Breast epithelium (tissue), 3 donors: ENCODE results near the gene AGPAT2.

ENCODE experiments used
- POLR2A ChIP-seq: fragments of 450-650 bp; IDR thresholded peaks from one replicate; pipeline ENCODE4 v1.6.1; 2016; ENCODE audit warnings: antibody characterized with exemption, mild to moderate bottlenecking, moderate library complexity
- POLR2AphosphoS5 ChIP-seq, 3 donors: sonication (generic); formaldehyde crosslinking; IDR thresholded peaks; one replicate each; pipeline ENCODE4 v1.6.1; 2017; ENCODE audit warnings: antibody characterized with exemption in 3 of 3
- TF ChIP-seq, protein P1 (sequence below), 3 donors: fragments of 450-650 bp; IDR thresholded peaks; one replicate each; pipeline ENCODE4 v1.5.1; 2016 to 2017; ENCODE audit warnings: antibody characterized with exemption in 3 of 3, mild to moderate bottlenecking in 3 of 3, moderate library complexity in 3 of 3

DNA sequence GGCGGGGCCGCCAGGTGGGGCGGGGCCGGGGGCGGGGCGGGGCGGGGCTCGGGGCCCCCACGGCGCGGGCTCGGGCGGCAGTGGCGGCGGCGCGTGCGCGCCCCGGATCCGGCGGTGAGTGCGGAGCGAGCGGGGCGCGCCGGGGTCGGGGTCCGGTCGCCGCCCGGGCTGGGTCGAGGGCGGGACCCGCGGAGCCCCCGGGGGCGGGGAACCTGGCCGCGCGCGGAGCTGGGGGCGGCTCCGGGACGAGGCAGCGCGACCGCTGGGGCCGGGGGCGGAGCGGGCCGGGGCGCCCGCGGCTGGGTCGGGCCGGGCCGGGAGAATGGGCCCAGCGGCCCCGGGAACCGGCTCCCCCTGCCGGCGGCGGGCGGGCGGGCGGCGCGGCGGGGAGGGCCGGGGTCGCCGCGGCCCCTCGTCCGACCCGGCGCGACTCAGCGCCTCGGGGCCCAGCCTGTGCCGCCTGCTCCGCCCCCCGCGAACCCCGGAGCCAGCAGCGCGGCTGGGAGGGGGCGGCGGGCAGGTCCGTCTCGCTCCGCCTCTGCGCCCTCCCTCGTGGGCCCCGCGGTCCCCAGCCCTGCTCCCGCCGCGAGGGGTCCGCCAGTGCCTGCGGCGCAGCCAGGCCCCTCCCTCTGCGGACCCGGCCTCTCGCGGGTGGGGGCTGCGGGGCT lies 21.4 kb downstream of the AGPAT2 start:
- TF ChIP-seq, protein P1, sequence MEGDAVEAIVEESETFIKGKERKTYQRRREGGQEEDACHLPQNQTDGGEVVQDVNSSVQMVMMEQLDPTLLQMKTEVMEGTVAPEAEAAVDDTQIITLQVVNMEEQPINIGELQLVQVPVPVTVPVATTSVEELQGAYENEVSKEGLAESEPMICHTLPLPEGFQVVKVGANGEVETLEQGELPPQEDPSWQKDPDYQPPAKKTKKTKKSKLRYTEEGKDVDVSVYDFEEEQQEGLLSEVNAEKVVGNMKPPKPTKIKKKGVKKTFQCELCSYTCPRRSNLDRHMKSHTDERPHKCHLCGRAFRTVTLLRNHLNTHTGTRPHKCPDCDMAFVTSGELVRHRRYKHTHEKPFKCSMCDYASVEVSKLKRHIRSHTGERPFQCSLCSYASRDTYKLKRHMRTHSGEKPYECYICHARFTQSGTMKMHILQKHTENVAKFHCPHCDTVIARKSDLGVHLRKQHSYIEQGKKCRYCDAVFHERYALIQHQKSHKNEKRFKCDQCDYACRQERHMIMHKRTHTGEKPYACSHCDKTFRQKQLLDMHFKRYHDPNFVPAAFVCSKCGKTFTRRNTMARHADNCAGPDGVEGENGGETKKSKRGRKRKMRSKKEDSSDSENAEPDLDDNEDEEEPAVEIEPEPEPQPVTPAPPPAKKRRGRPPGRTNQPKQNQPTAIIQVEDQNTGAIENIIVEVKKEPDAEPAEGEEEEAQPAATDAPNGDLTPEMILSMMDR (IDR thresholded peaks at IDR 0.05), result no peak
- TF ChIP-seq POLR2AphosphoS5 (IDR thresholded peaks at IDR 0.05) (no peak), POLR2A (no peak)
